Renal cortex interstitium (tissue), 15 donors: ENCODE measurements around the gene NUDT16. TPM values are rescaled to one million over a fixed set of nuclear protein-coding genes. Genes with fewer than 3 reads are reported as not detected.
"Not testable (repeated sequence)": the region's sequence is repeated elsewhere in the genome, so short reads cannot be mapped to it uniquely, and the experiment has no call there.

Experiments
- DNase-seq, 11 donors: peaks; one replicate each; pipeline ENCODE4 v3.0.0-alpha.2; 2013; ENCODE audit warnings: low read depth in 9 of 11, low spot score in 4 of 11; ENCODE audit errors: extremely low read depth in 1 of 11
- long read RNA-seq, 16 experiments: transcript quantifications; one replicate each; lab custom pipeline, GENCODE V29; 2026
- polyA plus RNA-seq, 3 donors: library from polyadenylated mRNA; unstranded; fragments of 120-200 nt; gene quantifications; one replicate each; pipeline ENCODE4 v1.2.1, GENCODE V29; 2013; ENCODE audit not compliant: insufficient read length in 3 of 3

NUDT16 gene
- polyA plus RNA-seq, result 10 to 100 TPM; 40.5 to 43.5 (median 42.4) TPM
- long read RNA-seq, donor 1, full-length matches to known transcripts, result 17 of 17 reads
- long read RNA-seq, donor 1, partial matches to known transcripts, result 0 of 17 reads
- long read RNA-seq, donor 1, other reads (novel, unspliced or antisense), result 0 of 17 reads
- long read RNA-seq, donor 2, full-length matches to known transcripts, result 11 of 22 reads
- long read RNA-seq, donor 2, partial matches to known transcripts, result 11 of 22 reads
- long read RNA-seq, donor 2, other reads (novel, unspliced or antisense), result 0 of 22 reads
- long read RNA-seq, donor 3, full-length matches to known transcripts, result 21 of 29 reads
- long read RNA-seq, donor 3, partial matches to known transcripts, result 8 of 29 reads
- long read RNA-seq, donor 3, other reads (novel, unspliced or antisense), result 0 of 29 reads
- long read RNA-seq, donor 4, full-length matches to known transcripts, result 16 of 16 reads
- long read RNA-seq, donor 4, partial matches to known transcripts, result 0 of 16 reads
- long read RNA-seq, donor 4, other reads (novel, unspliced or antisense), result 0 of 16 reads
- long read RNA-seq, donor 5, result 0 reads
- long read RNA-seq, donor 6, full-length matches to known transcripts, result 16 of 16 reads
- long read RNA-seq, donor 6, partial matches to known transcripts, result 0 of 16 reads
- long read RNA-seq, donor 6, other reads (novel, unspliced or antisense), result 0 of 16 reads
- long read RNA-seq, donor 7, full-length matches to known transcripts, result 28 of 49 reads
- long read RNA-seq, donor 7, partial matches to known transcripts, result 21 of 49 reads
- long read RNA-seq, donor 7, other reads (novel, unspliced or antisense), result 0 of 49 reads
- long read RNA-seq, donor 8, full-length matches to known transcripts, result 35 of 44 reads
- long read RNA-seq, donor 8, partial matches to known transcripts, result 9 of 44 reads
- long read RNA-seq, donor 8, other reads (novel, unspliced or antisense), result 0 of 44 reads
- long read RNA-seq, donor 9, full-length matches to known transcripts, result 13 of 13 reads
- long read RNA-seq, donor 9, partial matches to known transcripts, result 0 of 13 reads
- long read RNA-seq, donor 9, other reads (novel, unspliced or antisense), result 0 of 13 reads
- long read RNA-seq, donor 10, full-length matches to known transcripts, result 16 of 33 reads
- long read RNA-seq, donor 10, partial matches to known transcripts, result 17 of 33 reads
- long read RNA-seq, donor 10, other reads (novel, unspliced or antisense), result 0 of 33 reads
- long read RNA-seq, donor 11, full-length matches to known transcripts, result 11 of 11 reads
- long read RNA-seq, donor 11, partial matches to known transcripts, result 0 of 11 reads
- long read RNA-seq, donor 11, other reads (novel, unspliced or antisense), result 0 of 11 reads
- long read RNA-seq, donor 12, full-length matches to known transcripts, result 14 of 14 reads
- long read RNA-seq, donor 12, partial matches to known transcripts, result 0 of 14 reads
- long read RNA-seq, donor 12, other reads (novel, unspliced or antisense), result 0 of 14 reads
- long read RNA-seq, donor 13, full-length matches to known transcripts, result 28 of 39 reads
- long read RNA-seq, donor 13, partial matches to known transcripts, result 11 of 39 reads
- long read RNA-seq, donor 13, other reads (novel, unspliced or antisense), result 0 of 39 reads
- long read RNA-seq, donor 14, full-length matches to known transcripts, result 12 of 12 reads
- long read RNA-seq, donor 14, partial matches to known transcripts, result 0 of 12 reads
- long read RNA-seq, donor 14, other reads (novel, unspliced or antisense), result 0 of 12 reads
- long read RNA-seq, donor 15, full-length matches to known transcripts, result 5 of 12 reads
- long read RNA-seq, donor 15, partial matches to known transcripts, result 7 of 12 reads
- long read RNA-seq, donor 15, other reads (novel, unspliced or antisense), result 0 of 12 reads
- long read RNA-seq, donor 16, full-length matches to known transcripts, result 35 of 45 reads
- long read RNA-seq, donor 16, partial matches to known transcripts, result 10 of 45 reads
- long read RNA-seq, donor 16, other reads (novel, unspliced or antisense), result 0 of 45 reads

GRCh38 chr3:131381445-131382291, at the start of gene NUDT16:
NUDT16 (plus strand) TSS chr3:131381774; CDS start chr3:131381805, 31 bp downstream.
- DNase-seq, result peak; percentile 91 to 98 (median 96)

- DNase-seq, result no peak
Measured at GRCh38 chr3:131338948-131339640, 42.5 kb upstream of the NUDT16 start.

GRCh38 chr3:131341761-131342160, 39.8 kb upstream of the NUDT16 start:
- DNase-seq, result no peak

- DNase-seq, result no peak
Measured at GRCh38 chr3:131348911-131349310, 32.7 kb upstream of the NUDT16 start.

GRCh38 chr3:131349454-131349853, 32.1 kb upstream of the NUDT16 start:
- DNase-seq, result no peak

GRCh38 chr3:131349946-131350347, 31.6 kb upstream of the NUDT16 start:
- no peak for DNase-seq

GRCh38 chr3:131350506-131350905, 31.1 kb upstream of the NUDT16 start:
- DNase-seq, result no peak

- peak in 3 of 11 donors; percentile 23 to 31 (median 26) for DNase-seq
Measured at GRCh38 chr3:131353016-131353877, 28.3 kb upstream of the NUDT16 start.

GRCh38 chr3:131353986-131354385, 27.6 kb upstream of the NUDT16 start:
- no peak for DNase-seq

- DNase-seq, result no peak
Measured at GRCh38 chr3:131356006-131356595, 25.5 kb upstream of the NUDT16 start.

- no peak for DNase-seq
Measured at GRCh38 chr3:131357275-131357674, 24.3 kb upstream of the NUDT16 start.

GRCh38 chr3:131360191-131360755, 21.3 kb upstream of the NUDT16 start:
- no peak for DNase-seq

GRCh38 chr3:131361066-131361463, 20.5 kb upstream of the NUDT16 start:
- DNase-seq, result not testable (repeated sequence)
